HL-60 (cell line): ENCODE measurements around the gene B3GALNT2.

Experiments used
- CTCF ChIP-seq: IDR thresholded peaks from one replicate; pipeline ENCODE4 v1.5.1; 2011; ENCODE audit warnings: low read length, control low read depth, inconsistent platforms; ENCODE audit not compliant: insufficient read depth
- GABPA ChIP-seq: IDR thresholded peaks from 2 replicates; pipeline ENCODE4 v1.6.1; 2012; ENCODE audit warnings: low read depth
- POLR2AphosphoS5 ChIP-seq: IDR thresholded peaks from 2 replicates; pipeline ENCODE4 v1.6.1; 2012; ENCODE audit warnings: low read depth

DNA sequence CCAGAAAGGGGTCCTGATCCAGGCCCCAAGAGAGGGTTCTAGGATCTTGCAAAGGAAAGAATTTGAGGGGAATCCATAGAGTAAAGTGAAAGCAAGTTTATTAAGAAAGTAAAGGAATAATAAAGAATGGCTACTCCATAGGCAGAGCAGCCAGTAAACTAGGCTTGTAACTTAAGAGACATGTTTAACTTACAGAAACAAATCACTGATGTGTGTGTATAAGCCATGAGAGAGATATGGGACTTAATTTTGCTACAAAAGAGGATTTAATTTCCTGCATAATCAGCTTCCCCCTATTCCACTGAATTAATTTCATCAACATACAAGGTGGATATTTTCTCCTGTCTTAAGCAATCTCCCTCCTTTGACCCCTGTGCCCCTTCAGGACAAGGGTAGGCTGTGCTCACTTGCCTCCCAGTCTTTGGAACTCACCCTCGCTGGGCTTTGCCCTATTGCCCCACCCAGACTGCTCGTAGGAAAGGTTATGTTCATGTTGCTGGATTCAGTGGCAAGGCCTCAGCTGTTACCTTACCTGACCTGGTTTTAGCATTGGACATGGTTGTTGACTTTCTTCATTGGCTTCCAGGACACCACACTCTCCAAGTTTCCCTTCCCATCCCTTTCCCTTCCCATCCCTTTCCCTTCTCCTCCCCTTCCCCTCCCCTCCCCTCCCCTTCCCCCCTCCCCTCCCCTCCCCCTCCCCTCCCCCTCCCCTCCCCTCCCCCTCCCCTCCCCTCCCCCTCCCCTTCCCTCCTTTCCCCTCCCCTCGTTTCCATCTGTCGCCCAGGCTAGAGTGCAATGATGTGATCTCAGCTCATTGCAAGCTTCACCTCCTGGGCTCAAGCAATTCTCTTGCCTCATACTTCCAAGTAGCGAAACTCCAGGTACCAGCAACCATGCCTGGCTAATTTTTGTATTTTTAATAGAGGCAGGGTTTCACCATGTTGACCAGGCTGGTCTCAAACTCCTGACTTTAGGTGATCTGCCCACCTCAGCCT lies 92.5 kb downstream of the B3GALNT2 start:
- TF ChIP-seq CTCF (no peak), GABPA (no peak), POLR2AphosphoS5 (no peak)
